HepG2 (cell line): ENCODE data around the gene ELOVL6. TPM values are rescaled to one million over a fixed set of nuclear protein-coding genes. Genes with fewer than 3 reads are reported as not detected.
"Not testable (repeated sequence)": the region's sequence is repeated elsewhere in the genome, so short reads cannot be mapped to it uniquely, and the experiment has no call there.

Experiments
- ATAC-seq: fragments of 200-7000 bp; cut with Tn5 transposase; 3 replicates; pipeline ENCODE4 v1.9.1; 2020; ENCODE audit warnings: mild to moderate bottlenecking, moderate library complexity
- BruUV-seq: library from RNA; stranded (reverse); fragments of 400-500 nt; replicated peaks from 2 replicates; lab custom pipeline; 2021; lab: Mats Ljungman, UMichigan
- CTCF ChIA-PET: fragments of 300-600 bp; formaldehyde crosslinking; extraction: SDS; loops from one replicate; lab custom pipeline; 2021; ENCODE audit warnings: low total read pairs, inconsistent platforms, low intra/inter-chr PET ratio; lab: Yijun Ruan, JAX
- POLR2A ChIA-PET: fragments of 350-600 bp; sonication (Branson Sonifier 250); formaldehyde crosslinking; loops from one replicate; lab custom pipeline; 2020; ENCODE audit warnings: antibody characterized with exemption, inconsistent platforms; lab: Yijun Ruan, JAX
- DNase-seq: peaks from one replicate; pipeline ENCODE4 v3.0.0-alpha.2; 2015; ENCODE audit warnings: low spot score
- FAIRE-seq: peaks from 3 replicates; lab custom pipeline; 2011; peaks lifted over from hg19 to GRCh38; lab: Jason Lieb, UNC
- H2AFZ ChIP-seq: one replicate; pipeline ENCODE4 v1.6.1; 2011; ENCODE audit warnings: low read length, inconsistent platforms
- H3K27ac ChIP-seq: fragments of 300-600 bp; 3 replicates; pipeline ENCODE4 v1.8.0; 2011; ENCODE audit warnings: mixed run types, mild to moderate bottlenecking, mixed read lengths, low read length, inconsistent platforms; ENCODE audit not compliant: insufficient read depth; ENCODE audit errors: extremely low read length
- H3K27me3 ChIP-seq, 2 experiments: fragments of 200-600 bp in 1 of 2; 2 replicates in 1 of 2; 3 replicates in 1 of 2; pipeline versions ENCODE4 v1.6.0 to v1.8.0; 2011; ENCODE audit warnings: low read length in 2 of 2, mild to moderate bottlenecking in 2 of 2, moderate library complexity in 2 of 2, inconsistent platforms in 1 of 2; ENCODE audit not compliant: insufficient read depth in 2 of 2, control insufficient read depth in 1 of 2
- H3K36me3 ChIP-seq, 2 experiments: fragments of 200-600 bp in 1 of 2; replicated peaks in 1 of 2; 2 replicates in 1 of 2; 3 replicates in 1 of 2; pipeline versions ENCODE4 v1.5.1 to v1.8.0; 2011; ENCODE audit warnings: low read length in 2 of 2, inconsistent platforms in 1 of 2; ENCODE audit not compliant: insufficient read depth in 2 of 2, control insufficient read depth in 1 of 2
- H3K4me1 ChIP-seq: 2 replicates; pipeline ENCODE4 v1.5.1; 2012; ENCODE audit warnings: low read length, inconsistent platforms; ENCODE audit not compliant: insufficient read depth
- H3K4me2 ChIP-seq: 2 replicates; pipeline ENCODE4 v1.6.0; 2011; ENCODE audit warnings: low read depth, low read length, inconsistent platforms
- H3K4me3 ChIP-seq, 3 experiments: fragments of 200-600 bp in 1 of 3; sonication (generic), shearing (Covaris generic) in 1 of 3; replicated peaks in 1 of 3; 2 replicates each; pipeline ENCODE4 v1.5.1; 2011 to 2016; ENCODE audit warnings: low read length in 3 of 3, inconsistent platforms in 2 of 3, low read depth in 2 of 3, mild to moderate bottlenecking in 2 of 3, control low read depth in 1 of 3, mixed read lengths in 1 of 3; ENCODE audit not compliant: insufficient read depth in 1 of 3
- H3K79me2 ChIP-seq: one replicate; pipeline ENCODE4 v1.6.1; 2011; ENCODE audit warnings: low read length, inconsistent platforms; ENCODE audit not compliant: insufficient read depth
- H3K9ac ChIP-seq: 2 replicates; pipeline ENCODE4 v1.6.0; 2011; ENCODE audit warnings: mild to moderate bottlenecking, low read depth, low read length, inconsistent platforms; ENCODE audit not compliant: insufficient read depth
- H3K9me3 ChIP-seq: 2 replicates; pipeline ENCODE4 v1.5.1; 2012; ENCODE audit warnings: mild to moderate bottlenecking, low read length
- H4K20me1 ChIP-seq: 2 replicates; pipeline ENCODE4 v1.6.0; 2011; ENCODE audit warnings: inconsistent platforms, mild to moderate bottlenecking, low read length, moderate library complexity; ENCODE audit not compliant: insufficient read depth
- FOXM1 ChIP-seq: sonication (generic); formaldehyde crosslinking; IDR thresholded peaks from 2 replicates; pipeline ENCODE4 v1.5.0; 2020; ENCODE audit warnings: missing genetic modification reagents
- U2AF2 ChIP-seq: fragments of 200-400 bp; formaldehyde crosslinking; IDR thresholded peaks from 2 replicates; pipeline ENCODE4 v1.6.1; 2017; ENCODE audit warnings: low read depth, mild to moderate bottlenecking, low read length
- ZNF850 ChIP-seq: sonication (generic); formaldehyde crosslinking; conservative IDR thresholded peaks from 2 replicates; pipeline ENCODE4 v1.9.0; 2021; ENCODE audit warnings: mild to moderate bottlenecking, missing genetic modification reagents
- WGBS: methylation state at CpG from one replicate; pipeline ENCODE4 v1.1.6; 2017; ENCODE audit warnings: low lambda C conversion rate; 5-methylcytosine and 5-hydroxymethylcytosine counted together
- in situ Hi-C: cut with HindIII; loops from 2 replicates; pipeline ENCODE4 v1.10.0; 2017; ENCODE audit warnings: low pct_unique_long_range_greater_than_20kb; ENCODE audit not compliant: extremely low pct_ligation_motif_present
- intact Hi-C: fragments of 100-400 bp; cut with micrococcal nuclease; formaldehyde crosslinking; loops from one replicate; pipeline ENCODE4 v1.10.0; 2022; ENCODE audit not compliant: unreplicated experiment
- polyA plus RNA-seq, 8 experiments: library from polyadenylated mRNA; depleted of rRNA in 3 of 8; stranded (reverse) in 7 of 8; unstranded in 1 of 8; fragments of >200 nt; fragmentation: Illumina TruSeq in 4 of 8; extraction: Trizol in 4 of 8; gene quantifications; 2 replicates each; pipeline versions ENCODE4 v1.2.1 to v1.2.3, GENCODE V29; 2011 to 2016; ENCODE audit warnings: low read depth in 4 of 8, missing spikeins in 1 of 8, mixed read lengths in 1 of 8; ENCODE audit not compliant: insufficient read depth in 1 of 8
- total RNA-seq, 5 experiments: library from RNA; depleted of rRNA; stranded (reverse); fragments of >200 nt; fragmentation: Illumina TruSeq; extraction: Trizol; gene quantifications; 2 replicates each; pipeline ENCODE4 v1.2.3, GENCODE V29; 2016; ENCODE audit warnings: low read depth in 1 of 5

The ELOVL6 gene
- total and polyA plus RNA-seq, 2 of the 13 experiments (the other 11 are each of a cell fraction or from before 2014, with no cell fraction given): 14.1 to 23.2 TPM

DNA sequence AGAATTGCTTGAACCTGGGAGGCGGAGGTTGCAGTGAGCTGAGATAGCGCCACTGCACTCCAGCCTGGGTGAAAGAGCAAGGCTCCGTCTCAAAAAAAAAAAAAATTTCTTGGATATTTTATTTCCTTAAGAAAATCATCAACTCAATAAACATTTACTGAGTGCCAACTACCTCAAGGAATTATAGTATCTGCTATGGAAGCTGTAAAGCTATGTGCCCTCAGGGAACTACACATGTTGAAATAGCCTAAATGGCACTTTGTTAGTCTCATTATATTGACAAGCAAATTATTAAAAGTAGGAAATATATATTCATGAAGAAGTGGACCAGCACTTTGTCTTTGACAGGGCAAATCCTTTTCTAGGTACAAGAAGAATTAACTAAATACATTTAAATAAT, 40.8 kb downstream of the ELOVL6 start:
- intact Hi-C loops: no loop called here
- H3K4me2 ChIP-seq: no peak overlapping the region
- DNase-seq (no peak), FAIRE-seq (no peak), ATAC-seq (no peak)
- CTCF ChIA-PET: no interaction called here
- POLR2A ChIA-PET: no interaction called here
- H3K4me3 ChIP-seq: no peak overlapping the region
- H3K36me3 ChIP-seq: no peaks in the 10 kb centered on the region; a peak in 2 of 5 replicates
- H3K27me3 ChIP-seq: no peaks in the 10 kb centered on the region; a peak in 1 of 5 replicates
- 0 out of 2 replicates have a peak, but pooled peaks cover 2% of the 10 kb centered on the region for H4K20me1 ChIP-seq
- H2AFZ ChIP-seq: no peak overlapping the region
- in situ Hi-C loops: no loop called here
- 100% methylated on average over 3 of the region's 3 CpGs for WGBS
- no peaks in the 10 kb centered on the region for H3K4me1 ChIP-seq
- no TSS peak for BruUV-seq
- peaks cover 12% of the 10 kb centered on the region for H3K79me2 ChIP-seq
- no peaks in the 10 kb centered on the region for H3K9me3 ChIP-seq
- no peak overlapping the region for H3K9ac ChIP-seq
- no peak for TF ChIP-seq ZNF850 (CRISPR knock-in tag)
- H3K27ac ChIP-seq: no peak overlapping the region

DNA sequence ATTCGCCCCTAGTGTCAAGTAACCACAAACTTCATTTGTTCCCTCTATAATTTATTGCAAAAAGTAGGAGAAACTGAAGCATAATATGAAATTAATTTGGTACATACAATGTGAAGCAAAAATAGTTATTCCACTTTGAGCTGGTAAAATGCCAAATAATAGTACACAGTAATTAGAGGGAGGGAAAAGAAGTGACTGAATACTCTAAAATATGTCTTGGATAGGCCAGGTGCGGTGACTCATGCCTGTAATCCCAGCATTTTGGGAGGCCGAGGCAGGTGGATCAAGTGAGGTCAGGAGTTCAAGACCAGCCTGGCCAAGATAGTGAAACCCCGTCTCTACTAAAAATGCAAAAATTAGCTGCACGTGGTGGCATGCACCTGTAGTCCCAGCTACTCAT, 41.2 kb downstream of the ELOVL6 start:
- H3K9me3 ChIP-seq, H3K4me1 ChIP-seq, intact Hi-C loops, in situ Hi-C loops, H4K20me1 ChIP-seq, ATAC-seq, H3K27me3 ChIP-seq, POLR2A ChIA-PET, H3K36me3 ChIP-seq, H3K27ac ChIP-seq, H3K4me2 ChIP-seq, DNase-seq, FAIRE-seq, CTCF ChIA-PET, BruUV-seq, H3K4me3 ChIP-seq, H2AFZ ChIP-seq, H3K9ac ChIP-seq: not testable (repeated sequence)
- peaks cover 12% of the 10 kb centered on the region for H3K79me2 ChIP-seq
- WGBS: 94% methylated on average over 5 of the region's 5 CpGs

DNA sequence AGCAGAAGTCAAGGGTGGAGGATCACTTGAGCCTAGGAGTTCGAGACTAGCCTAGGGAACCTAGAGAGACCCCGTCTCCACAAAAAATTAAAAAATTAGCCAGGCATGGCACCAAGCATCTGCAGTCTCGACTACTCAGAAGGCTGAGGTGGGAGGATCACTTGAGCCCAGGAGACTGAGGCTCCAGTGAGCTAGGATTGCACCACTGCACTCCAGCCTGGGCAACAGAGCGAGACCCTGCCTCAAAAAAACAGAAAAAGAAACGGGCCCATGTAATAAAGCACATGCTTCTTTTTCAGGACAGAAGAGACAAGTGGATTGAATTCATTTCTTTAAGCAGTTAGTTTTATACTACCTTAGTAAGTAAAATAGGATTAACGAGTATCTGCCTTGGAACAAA, 42.0 kb downstream of the ELOVL6 start:
- Histone ChIP-seq H4K20me1 (0 out of 2 replicates have a peak, but pooled peaks cover 2% of the 10 kb centered on the region), H2AFZ (no peak overlapping the region), H3K36me3 (peaks cover 0 to 1% of the 10 kb centered on the region in 2 experiments; a peak in 1 of 5 replicates), H3K9ac (no peak overlapping the region), H3K27me3 (no peaks in the 10 kb centered on the region; a peak in 1 of 5 replicates), H3K79me2 (peaks cover 12% of the 10 kb centered on the region), H3K4me1 (no peaks in the 10 kb centered on the region), H3K9me3 (no peaks in the 10 kb centered on the region), H3K4me3 (no peak overlapping the region), H3K27ac (no peak overlapping the region), H3K4me2 (no peak overlapping the region)
- BruUV-seq: no TSS peak
- FAIRE-seq (no peak), ATAC-seq (no peak), DNase-seq (no peak)
- TF ChIP-seq FOXM1 (no peak), U2AF2 (no peak)
- POLR2A ChIA-PET: no interaction called here
- intact Hi-C loops (no loop called here), in situ Hi-C loops (no loop called here)
- CTCF ChIA-PET: no interaction called here
- WGBS: 97% methylated on average over 6 of the region's 6 CpGs
